D721Med (cell line): Measurements from ENCODE around the gene CNP.

Experiments
- DNase-seq: peaks from one replicate; pipeline ENCODE4 v3.0.0; 2011; ENCODE audit warnings: low spot score; ENCODE audit not compliant: insufficient read length
- FAIRE-seq: peaks from 2 replicates; lab custom pipeline; 2011; peaks lifted over from hg19 to GRCh38; lab: Jason Lieb, UNC
- TF ChIP-seq, protein P1 (sequence below): IDR thresholded peaks from 2 replicates; pipeline ENCODE4 v1.5.1; 2012; ENCODE audit warnings: mild to moderate bottlenecking, control low read depth; ENCODE audit not compliant: insufficient read depth; ENCODE audit errors: missing control alignments

Gene CNP

GRCh38 chr17:41937970-41938954, 28.3 kb upstream of the CNP start:
- DNase-seq (peak; percentile 13), FAIRE-seq (no peak)
- TF ChIP-seq, protein P1, sequence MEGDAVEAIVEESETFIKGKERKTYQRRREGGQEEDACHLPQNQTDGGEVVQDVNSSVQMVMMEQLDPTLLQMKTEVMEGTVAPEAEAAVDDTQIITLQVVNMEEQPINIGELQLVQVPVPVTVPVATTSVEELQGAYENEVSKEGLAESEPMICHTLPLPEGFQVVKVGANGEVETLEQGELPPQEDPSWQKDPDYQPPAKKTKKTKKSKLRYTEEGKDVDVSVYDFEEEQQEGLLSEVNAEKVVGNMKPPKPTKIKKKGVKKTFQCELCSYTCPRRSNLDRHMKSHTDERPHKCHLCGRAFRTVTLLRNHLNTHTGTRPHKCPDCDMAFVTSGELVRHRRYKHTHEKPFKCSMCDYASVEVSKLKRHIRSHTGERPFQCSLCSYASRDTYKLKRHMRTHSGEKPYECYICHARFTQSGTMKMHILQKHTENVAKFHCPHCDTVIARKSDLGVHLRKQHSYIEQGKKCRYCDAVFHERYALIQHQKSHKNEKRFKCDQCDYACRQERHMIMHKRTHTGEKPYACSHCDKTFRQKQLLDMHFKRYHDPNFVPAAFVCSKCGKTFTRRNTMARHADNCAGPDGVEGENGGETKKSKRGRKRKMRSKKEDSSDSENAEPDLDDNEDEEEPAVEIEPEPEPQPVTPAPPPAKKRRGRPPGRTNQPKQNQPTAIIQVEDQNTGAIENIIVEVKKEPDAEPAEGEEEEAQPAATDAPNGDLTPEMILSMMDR, result no peak

- DNase-seq (peak; percentile 18), FAIRE-seq (no peak)
- TF ChIP-seq, protein P1, result no peak
Observed at GRCh38 chr17:41939044-41939692, 27.4 kb upstream of the CNP start.

DNA sequence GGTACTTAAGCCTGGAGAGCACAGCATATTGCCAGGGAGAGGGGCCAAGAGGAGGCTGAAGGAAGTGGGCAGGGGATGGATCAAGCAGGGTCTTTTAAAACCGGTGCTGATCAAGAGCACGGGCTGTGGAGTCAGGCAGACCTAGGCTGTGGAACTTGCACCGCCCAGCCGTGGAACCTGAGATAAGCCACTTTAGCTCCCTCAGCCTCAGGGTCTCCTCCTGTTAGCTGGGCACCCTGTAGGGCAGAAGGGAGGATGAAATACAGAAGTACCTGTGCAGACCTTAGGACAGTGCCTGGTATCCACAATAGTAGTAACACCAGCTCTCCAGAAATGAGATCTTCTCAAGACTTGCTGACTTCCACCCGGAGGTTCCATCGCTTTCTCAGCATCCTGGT, 26.9 kb upstream of the CNP start:
- TF ChIP-seq, protein P1, result no peak
- FAIRE-seq (no peak), DNase-seq (peak; percentile 0)

GRCh38 chr17:41941168-41941567, 25.4 kb upstream of the CNP start:
- FAIRE-seq (no peak), DNase-seq (peak; percentile 6)
- TF ChIP-seq, protein P1, result no peak

- DNase-seq, result no peak
- FAIRE-seq, result no peak
- TF ChIP-seq, protein P1, result no peak
Observed at GRCh38 chr17:41942626-41943373, 23.8 kb upstream of the CNP start.

DNA sequence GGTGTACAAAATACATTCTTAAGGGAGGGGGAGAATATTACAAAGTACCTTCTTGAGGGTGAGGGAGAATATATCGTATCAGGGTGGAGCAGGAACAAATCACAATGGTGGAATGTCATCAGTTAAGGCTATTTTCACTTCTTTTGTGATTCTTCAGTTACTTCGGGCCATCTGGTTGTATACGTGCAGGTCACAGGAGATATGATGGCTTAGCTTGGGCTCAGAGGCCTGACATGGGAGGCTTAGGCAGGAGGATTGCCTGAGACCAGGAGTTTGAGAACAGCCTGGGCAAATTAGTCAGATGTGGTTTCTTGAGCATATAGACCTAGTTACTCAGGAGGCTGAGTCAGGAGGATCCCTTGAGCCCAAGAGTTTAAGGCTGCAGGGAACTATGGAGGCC, 23.1 kb upstream of the CNP start:
- TF ChIP-seq, protein P1, result no peak
- DNase-seq (no peak), FAIRE-seq (no peak)
